RWPE2 (cell line): Measurements from ENCODE around the gene PRR5L.

Source experiments
- ATAC-seq: fragments of 200-7000 bp; cut with Tn5 transposase; 3 replicates; pipeline ENCODE4 v1.9.1; 2021; ENCODE audit warnings: low read depth
- DNase-seq: peaks from one replicate; pipeline ENCODE4 v3.0.0-alpha.2; 2020; ENCODE audit warnings: low spot score
- H3K27ac ChIP-seq: fragments of 450-650 bp; 2 replicates; pipeline ENCODE4 v1.5.1; 2017; ENCODE audit warnings: mild to moderate bottlenecking; ENCODE audit not compliant: poor library complexity, severe bottlenecking
- H3K27me3 ChIP-seq: fragments of 250-450 bp; sonication (Bioruptor Pico); 2 replicates; pipeline ENCODE4 v1.5.1; 2021; ENCODE audit warnings: mild to moderate bottlenecking, moderate library complexity; ENCODE audit not compliant: insufficient read depth, poor library complexity, severe bottlenecking
- H3K36me3 ChIP-seq: fragments of 250-450 bp; sonication (Bioruptor Pico); 2 replicates; pipeline ENCODE4 v1.5.1; 2020; ENCODE audit warnings: low read depth, mild to moderate bottlenecking, moderate library complexity
- H3K4me1 ChIP-seq: fragments of 250-450 bp; sonication (Bioruptor Pico); 2 replicates; pipeline ENCODE4 v1.5.1; 2021; ENCODE audit warnings: mild to moderate bottlenecking, moderate library complexity; ENCODE audit not compliant: insufficient read depth, poor library complexity, severe bottlenecking
- H3K4me3 ChIP-seq: fragments of 250-450 bp; sonication (Bioruptor Pico); 2 replicates; pipeline ENCODE4 v1.5.1; 2021; ENCODE audit warnings: mild to moderate bottlenecking, moderate library complexity; ENCODE audit not compliant: severe bottlenecking
- H3K9me3 ChIP-seq: fragments of 250-450 bp; sonication (Bioruptor Pico); 2 replicates; pipeline ENCODE4 v1.5.1; 2021; ENCODE audit warnings: mild to moderate bottlenecking, moderate library complexity; ENCODE audit not compliant: severe bottlenecking
- CTCF ChIP-seq: fragments of 450-650 bp; IDR thresholded peaks from one replicate; pipeline ENCODE4 v1.5.1; 2017; ENCODE audit warnings: mild to moderate bottlenecking, moderate library complexity; ENCODE audit not compliant: poor library complexity, severe bottlenecking

PRR5L gene

DNA sequence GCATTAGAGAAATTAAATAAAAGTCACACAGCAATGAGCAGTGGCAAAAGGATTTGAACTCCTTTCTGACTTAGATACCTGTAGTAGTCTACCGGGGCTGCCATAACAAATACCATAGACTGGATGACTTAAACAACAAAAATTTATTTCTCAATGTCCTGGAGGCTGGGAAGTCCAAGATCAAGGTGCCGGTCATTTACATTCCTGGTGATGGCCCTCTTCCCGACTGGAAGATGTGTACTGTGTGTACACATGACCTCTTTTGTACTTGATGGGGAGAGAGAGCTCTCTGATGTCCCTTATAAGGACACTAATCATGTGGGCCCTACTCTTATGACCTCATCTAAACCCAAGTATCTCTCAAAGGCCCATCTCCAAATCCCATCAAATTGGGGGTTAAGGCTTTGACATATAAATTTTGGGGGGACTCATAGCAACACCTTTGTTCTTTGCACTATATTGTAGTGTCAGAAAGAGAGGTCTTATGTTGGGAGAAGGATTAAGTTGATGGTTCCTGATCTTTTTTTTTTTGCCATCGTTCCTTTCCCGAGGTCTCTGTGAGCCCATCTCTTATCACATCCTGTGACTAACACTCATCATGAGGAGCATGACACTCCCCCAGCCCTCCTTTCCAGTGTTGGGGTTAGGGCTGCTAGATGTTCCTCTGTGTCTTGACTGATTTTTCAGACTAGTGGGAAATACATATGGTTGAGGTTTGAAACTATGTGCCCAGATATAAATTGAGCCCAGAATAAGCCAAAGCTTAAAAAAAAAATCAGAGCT lies 109.7 kb downstream of the PRR5L start:
- TF ChIP-seq CTCF: no peak
- H3K4me1 ChIP-seq: no peaks in the 10 kb centered on the region
- no peak for ATAC-seq

GRCh38 chr11:36407356-36407755 lies 111.3 kb downstream of the PRR5L start:
- Histone ChIP-seq H3K4me1 (no peaks in the 10 kb centered on the region), H3K9me3 (no peaks in the 10 kb centered on the region), H3K36me3 (peaks cover 86% of the 10 kb centered on the region), H3K27ac (no peak overlapping the region), H3K4me3 (no peak overlapping the region), H3K27me3 (no peaks in the 10 kb centered on the region)
- ATAC-seq (no peak), DNase-seq (no peak)
- no peak for TF ChIP-seq CTCF

More for the DNA sequence above, 109.7 kb downstream of the PRR5L start:
- Histone ChIP-seq H3K4me3 (no peak overlapping the region), H3K9me3 (no peaks in the 10 kb centered on the region), H3K36me3 (peaks cover 87% of the 10 kb centered on the region), H3K27ac (no peak overlapping the region), H3K27me3 (no peaks in the 10 kb centered on the region)
- no peak for DNase-seq

DNA sequence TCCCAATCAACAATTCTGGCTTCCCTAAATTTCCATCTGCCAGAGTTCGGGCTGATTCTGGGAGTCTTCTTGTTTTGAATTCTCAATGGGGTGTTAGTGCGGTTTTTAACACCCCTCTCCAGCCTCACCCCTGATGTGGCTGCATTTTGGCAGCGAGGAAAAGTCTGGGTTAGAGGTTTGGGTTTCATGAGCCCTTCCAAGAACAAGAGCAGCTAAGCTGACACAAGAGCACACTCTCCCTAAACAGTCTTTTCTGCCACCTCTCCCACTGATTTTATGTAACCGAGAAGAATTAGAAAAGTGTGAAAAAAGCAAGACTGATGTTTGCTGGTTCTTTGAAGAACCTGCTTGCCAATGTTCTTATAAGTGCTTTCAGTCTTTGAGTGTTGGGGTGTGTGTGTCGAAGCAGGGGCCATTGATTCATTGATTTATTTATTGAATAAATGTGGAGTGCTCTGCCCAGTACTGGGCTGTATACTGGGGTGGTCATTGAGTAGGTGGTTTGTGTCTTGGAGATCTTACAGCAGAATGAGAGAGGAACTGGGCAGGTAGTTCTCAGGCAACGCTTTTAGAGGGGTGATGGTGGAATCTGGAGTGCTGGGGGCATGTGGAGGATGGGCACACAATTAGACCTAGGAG lies 112.5 kb downstream of the PRR5L start:
- H3K36me3 ChIP-seq: peaks cover 88% of the 10 kb centered on the region
- no peaks in the 10 kb centered on the region for H3K4me1 ChIP-seq

DNA sequence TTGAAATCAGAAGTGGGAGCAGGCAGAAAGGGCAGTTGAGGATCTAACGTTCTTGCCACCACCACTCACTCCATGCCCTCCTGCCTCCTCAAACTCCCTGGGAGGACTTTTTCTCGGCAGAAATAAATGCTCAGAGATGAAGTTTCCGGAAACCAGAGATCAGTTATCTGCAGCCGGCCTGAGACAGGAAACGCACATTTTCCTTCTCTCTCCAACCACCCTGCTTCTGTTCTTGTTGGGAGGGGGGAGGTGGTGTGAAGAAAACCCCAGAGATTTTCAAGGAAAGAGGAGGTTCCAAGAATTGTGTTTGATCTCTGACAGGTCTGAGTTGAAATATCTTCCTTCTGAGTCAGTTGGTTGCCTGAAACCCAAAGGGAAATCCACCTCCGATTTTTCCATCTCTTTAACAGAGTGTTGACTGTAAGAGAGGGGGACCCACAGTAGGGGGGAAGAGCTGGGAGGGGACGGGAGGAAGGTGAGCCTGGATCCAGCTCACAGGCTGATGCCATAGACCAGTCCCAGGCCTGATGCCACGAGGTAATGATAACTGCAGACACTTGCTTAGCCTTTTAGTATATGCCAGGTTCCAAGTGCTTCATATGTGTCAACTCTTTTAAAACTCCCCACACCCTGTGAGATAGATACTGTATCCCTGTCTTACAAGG lies 113.2 kb downstream of the PRR5L start:
- no peak overlapping the region for H3K27ac ChIP-seq
- no peaks in the 10 kb centered on the region for H3K27me3 ChIP-seq
- no peaks in the 10 kb centered on the region for H3K9me3 ChIP-seq
- no peak for DNase-seq
- peaks cover 86% of the 10 kb centered on the region for H3K36me3 ChIP-seq
- H3K4me1 ChIP-seq: no peaks in the 10 kb centered on the region
- ATAC-seq: no peak
- no peak for TF ChIP-seq CTCF
- H3K4me3 ChIP-seq: no peak overlapping the region

More for the DNA sequence above, 112.5 kb downstream of the PRR5L start:
- H3K9me3 ChIP-seq: no peaks in the 10 kb centered on the region
- H3K4me3 ChIP-seq: no peak overlapping the region
- H3K27me3 ChIP-seq: no peaks in the 10 kb centered on the region
- H3K27ac ChIP-seq: no peak overlapping the region
- no peak for DNase-seq
- no peak for ATAC-seq
- TF ChIP-seq CTCF: no peak
